Thyroid gland (tissue), 4 donors: ENCODE data around the gene COX4I2.

Experiments
- POLR2A ChIP-seq, 2 donors: fragments of 450-650 bp; IDR thresholded peaks; one replicate each; pipeline ENCODE4 v1.6.1; 2017; ENCODE audit warnings: antibody characterized with exemption in 2 of 2, mild to moderate bottlenecking in 2 of 2, moderate library complexity in 1 of 2
- TF ChIP-seq, protein P1 (sequence below), 6 experiments: fragments of 200-600 bp in 3 of 6; fragments of 450-650 bp in 3 of 6; sonication (generic) in 3 of 6; IDR thresholded peaks; one replicate each; pipeline ENCODE4 v1.5.1; 2016 to 2019; ENCODE audit warnings: antibody characterized with exemption in 6 of 6, mild to moderate bottlenecking in 2 of 6, inconsistent platforms in 1 of 6, moderate library complexity in 1 of 6

DNA sequence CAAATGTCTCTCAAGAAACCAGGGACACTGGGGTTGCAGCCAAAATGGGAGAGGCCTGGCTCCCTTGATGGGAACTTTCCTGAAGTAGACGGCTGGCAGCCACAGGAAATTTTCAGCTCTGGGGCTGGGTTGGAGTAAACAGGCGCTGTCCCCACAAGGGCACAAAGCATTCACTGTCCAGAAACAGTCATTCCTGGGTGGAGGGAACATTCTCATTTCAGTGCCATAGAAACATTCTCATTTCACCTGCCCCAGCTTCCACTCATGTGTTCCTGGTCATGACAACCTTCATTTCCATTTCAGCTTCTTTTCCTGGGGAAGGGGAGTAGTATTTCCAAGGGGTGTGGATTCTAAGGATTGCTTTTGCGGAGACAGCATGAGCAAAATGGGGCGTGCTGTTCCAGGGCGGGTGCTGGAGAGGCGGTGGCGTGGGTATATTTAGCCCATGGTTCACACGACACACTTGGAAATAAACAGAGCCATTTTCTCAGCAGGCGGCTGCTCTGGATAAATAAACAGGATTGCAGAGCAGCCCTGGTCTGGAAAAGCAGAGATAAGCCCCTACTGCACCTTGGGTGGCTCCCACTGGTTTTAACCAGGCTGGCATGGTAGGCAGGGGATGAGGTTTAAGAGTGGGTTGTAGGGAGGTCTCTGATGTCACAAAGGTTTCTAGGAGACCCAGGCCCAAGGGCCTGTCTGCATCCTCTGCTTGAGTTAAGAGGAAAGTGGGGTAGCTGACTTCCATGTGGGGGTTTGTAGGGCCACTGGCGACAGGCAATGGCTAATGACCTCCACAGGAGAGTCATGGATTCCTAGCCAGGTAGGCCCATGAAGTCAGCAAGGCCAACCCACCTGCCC is 32.9 kb downstream of the COX4I2 start:
- TF ChIP-seq, protein P1, sequence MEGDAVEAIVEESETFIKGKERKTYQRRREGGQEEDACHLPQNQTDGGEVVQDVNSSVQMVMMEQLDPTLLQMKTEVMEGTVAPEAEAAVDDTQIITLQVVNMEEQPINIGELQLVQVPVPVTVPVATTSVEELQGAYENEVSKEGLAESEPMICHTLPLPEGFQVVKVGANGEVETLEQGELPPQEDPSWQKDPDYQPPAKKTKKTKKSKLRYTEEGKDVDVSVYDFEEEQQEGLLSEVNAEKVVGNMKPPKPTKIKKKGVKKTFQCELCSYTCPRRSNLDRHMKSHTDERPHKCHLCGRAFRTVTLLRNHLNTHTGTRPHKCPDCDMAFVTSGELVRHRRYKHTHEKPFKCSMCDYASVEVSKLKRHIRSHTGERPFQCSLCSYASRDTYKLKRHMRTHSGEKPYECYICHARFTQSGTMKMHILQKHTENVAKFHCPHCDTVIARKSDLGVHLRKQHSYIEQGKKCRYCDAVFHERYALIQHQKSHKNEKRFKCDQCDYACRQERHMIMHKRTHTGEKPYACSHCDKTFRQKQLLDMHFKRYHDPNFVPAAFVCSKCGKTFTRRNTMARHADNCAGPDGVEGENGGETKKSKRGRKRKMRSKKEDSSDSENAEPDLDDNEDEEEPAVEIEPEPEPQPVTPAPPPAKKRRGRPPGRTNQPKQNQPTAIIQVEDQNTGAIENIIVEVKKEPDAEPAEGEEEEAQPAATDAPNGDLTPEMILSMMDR (IDR thresholded peaks at IDR 0.05) = no peak
- TF ChIP-seq POLR2A (IDR thresholded peaks at IDR 0.05) = peak in 1 of 2 donors; percentile 46
